Measurements from ENCODE around the gene UBXN10. TPM values are rescaled to one million over a fixed set of nuclear protein-coding genes. Genes with fewer than 3 reads are reported as not detected.

UBXN10 gene
- total and polyA plus RNA-seq, 2 of the 13 experiments (the other 11 are each of a cell fraction or from before 2014, with no cell fraction given), result 0.04 to 0.05 TPM

DNA sequence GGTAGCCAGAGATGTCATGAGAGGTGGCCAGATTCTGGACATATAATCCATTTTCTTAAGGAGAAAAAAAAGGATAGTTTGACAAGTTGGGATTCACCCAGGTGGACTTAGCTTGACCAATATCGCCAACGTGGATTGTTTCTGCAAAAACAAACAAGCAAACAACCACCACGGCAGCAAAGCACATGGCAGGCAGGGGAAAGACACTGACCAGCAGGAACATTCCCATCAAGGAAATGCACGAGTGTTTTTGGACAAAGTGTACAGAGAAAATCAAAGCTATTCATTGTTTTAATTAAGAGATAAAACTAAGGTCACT, 9.5 kb downstream of the UBXN10 start:
- H3K4me1 ChIP-seq (ENCODE audit: insufficient read depth, low read length), result peaks cover 5% of the 10 kb centered on the region; the same call in 1 of the 2 replicates
- in situ Hi-C loops (cut with HindIII; ENCODE audit: extremely low pct_ligation_motif_present, low pct_unique_long_range_greater_than_20kb) (loop anchor here (10.0 kb wide), 1 partner anchor 221 kb away; the partner anchor contains the start of gene PLA2G2A), intact Hi-C loops (cut with micrococcal nuclease; ENCODE audit: unreplicated experiment) (loop anchor here (1.0 kb wide), 1 partner anchor 277 kb away; no protein-coding TSS in a partner anchor)
- TF ChIP-seq KDM6A (CRISPR knock-in tag; IDR thresholded peaks at IDR 0.05; ENCODE audit: low read depth), result no peak
- TF ChIP-seq, protein P1, sequence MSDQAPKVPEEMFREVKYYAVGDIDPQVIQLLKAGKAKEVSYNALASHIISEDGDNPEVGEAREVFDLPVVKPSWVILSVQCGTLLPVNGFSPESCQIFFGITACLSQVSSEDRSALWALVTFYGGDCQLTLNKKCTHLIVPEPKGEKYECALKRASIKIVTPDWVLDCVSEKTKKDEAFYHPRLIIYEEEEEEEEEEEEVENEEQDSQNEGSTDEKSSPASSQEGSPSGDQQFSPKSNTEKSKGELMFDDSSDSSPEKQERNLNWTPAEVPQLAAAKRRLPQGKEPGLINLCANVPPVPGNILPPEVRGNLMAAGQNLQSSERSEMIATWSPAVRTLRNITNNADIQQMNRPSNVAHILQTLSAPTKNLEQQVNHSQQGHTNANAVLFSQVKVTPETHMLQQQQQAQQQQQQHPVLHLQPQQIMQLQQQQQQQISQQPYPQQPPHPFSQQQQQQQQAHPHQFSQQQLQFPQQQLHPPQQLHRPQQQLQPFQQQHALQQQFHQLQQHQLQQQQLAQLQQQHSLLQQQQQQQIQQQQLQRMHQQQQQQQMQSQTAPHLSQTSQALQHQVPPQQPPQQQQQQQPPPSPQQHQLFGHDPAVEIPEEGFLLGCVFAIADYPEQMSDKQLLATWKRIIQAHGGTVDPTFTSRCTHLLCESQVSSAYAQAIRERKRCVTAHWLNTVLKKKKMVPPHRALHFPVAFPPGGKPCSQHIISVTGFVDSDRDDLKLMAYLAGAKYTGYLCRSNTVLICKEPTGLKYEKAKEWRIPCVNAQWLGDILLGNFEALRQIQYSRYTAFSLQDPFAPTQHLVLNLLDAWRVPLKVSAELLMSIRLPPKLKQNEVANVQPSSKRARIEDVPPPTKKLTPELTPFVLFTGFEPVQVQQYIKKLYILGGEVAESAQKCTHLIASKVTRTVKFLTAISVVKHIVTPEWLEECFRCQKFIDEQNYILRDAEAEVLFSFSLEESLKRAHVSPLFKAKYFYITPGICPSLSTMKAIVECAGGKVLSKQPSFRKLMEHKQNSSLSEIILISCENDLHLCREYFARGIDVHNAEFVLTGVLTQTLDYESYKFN (CRISPR knock-in tag; conservative IDR thresholded peaks at IDR 0.05), result no peak
- TF ChIP-seq HIVEP1 (CRISPR knock-in tag; IDR thresholded peaks at IDR 0.05), result no peak
- TF ChIP-seq ZBTB3 (CRISPR knock-in tag; IDR thresholded peaks at IDR 0.05; ENCODE audit: borderline replicate concordance, low read depth), result no peak
- TF ChIP-seq ZNF607 (CRISPR knock-in tag; IDR thresholded peaks at IDR 0.05; ENCODE audit: borderline replicate concordance), result no peak
- TF ChIP-seq SP1 (IDR thresholded peaks at IDR 0.05), result no peak
- no peak for TF ChIP-seq SP1 (CRISPR knock-in tag; IDR thresholded peaks at IDR 0.05)
- TF ChIP-seq SMAD9 (CRISPR knock-in tag; IDR thresholded peaks at IDR 0.05), result no peak
- no peak for TF ChIP-seq SP2 (CRISPR knock-in tag; IDR thresholded peaks at IDR 0.05)
- no peak for TF ChIP-seq ZMYM4 (CRISPR knock-in tag; IDR thresholded peaks at IDR 0.05)
- TF ChIP-seq, protein P2, sequence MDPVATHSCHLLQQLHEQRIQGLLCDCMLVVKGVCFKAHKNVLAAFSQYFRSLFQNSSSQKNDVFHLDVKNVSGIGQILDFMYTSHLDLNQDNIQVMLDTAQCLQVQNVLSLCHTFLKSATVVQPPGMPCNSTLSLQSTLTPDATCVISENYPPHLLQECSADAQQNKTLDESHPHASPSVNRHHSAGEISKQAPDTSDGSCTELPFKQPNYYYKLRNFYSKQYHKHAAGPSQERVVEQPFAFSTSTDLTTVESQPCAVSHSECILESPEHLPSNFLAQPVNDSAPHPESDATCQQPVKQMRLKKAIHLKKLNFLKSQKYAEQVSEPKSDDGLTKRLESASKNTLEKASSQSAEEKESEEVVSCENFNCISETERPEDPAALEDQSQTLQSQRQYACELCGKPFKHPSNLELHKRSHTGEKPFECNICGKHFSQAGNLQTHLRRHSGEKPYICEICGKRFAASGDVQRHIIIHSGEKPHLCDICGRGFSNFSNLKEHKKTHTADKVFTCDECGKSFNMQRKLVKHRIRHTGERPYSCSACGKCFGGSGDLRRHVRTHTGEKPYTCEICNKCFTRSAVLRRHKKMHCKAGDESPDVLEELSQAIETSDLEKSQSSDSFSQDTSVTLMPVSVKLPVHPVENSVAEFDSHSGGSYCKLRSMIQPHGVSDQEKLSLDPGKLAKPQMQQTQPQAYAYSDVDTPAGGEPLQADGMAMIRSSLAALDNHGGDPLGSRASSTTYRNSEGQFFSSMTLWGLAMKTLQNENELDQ (CRISPR knock-in tag; IDR thresholded peaks at IDR 0.05; ENCODE audit: borderline replicate concordance), result no peak
- no peak for TF ChIP-seq NFRKB (IDR thresholded peaks at IDR 0.05)
- TF ChIP-seq ZNF724P (CRISPR knock-in tag; IDR thresholded peaks at IDR 0.05; ENCODE audit: borderline replicate concordance), result no peak
- TF ChIP-seq THYN1 (CRISPR knock-in tag; IDR thresholded peaks at IDR 0.05; ENCODE audit: borderline replicate concordance, low read depth), result no peak
- TF ChIP-seq, protein P3, sequence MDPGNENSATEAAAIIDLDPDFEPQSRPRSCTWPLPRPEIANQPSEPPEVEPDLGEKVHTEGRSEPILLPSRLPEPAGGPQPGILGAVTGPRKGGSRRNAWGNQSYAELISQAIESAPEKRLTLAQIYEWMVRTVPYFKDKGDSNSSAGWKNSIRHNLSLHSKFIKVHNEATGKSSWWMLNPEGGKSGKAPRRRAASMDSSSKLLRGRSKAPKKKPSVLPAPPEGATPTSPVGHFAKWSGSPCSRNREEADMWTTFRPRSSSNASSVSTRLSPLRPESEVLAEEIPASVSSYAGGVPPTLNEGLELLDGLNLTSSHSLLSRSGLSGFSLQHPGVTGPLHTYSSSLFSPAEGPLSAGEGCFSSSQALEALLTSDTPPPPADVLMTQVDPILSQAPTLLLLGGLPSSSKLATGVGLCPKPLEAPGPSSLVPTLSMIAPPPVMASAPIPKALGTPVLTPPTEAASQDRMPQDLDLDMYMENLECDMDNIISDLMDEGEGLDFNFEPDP (CRISPR knock-in tag; conservative IDR thresholded peaks at IDR 0.05), result no peak
- POLR2A ChIA-PET, result no interaction called here
- no peak overlapping the region for H3K27ac ChIP-seq (ENCODE audit: extremely low read length, insufficient read depth, low read length)
- no peak for ATAC-seq
- H3K4me2 ChIP-seq (ENCODE audit: low read depth, low read length), result no peak overlapping the region
- no peaks in the 10 kb centered on the region for H3K36me3 ChIP-seq (replicated peaks in 1 of 2; ENCODE audit: control insufficient read depth in 1 of 2, insufficient read depth in 2 of 2, low read length in 2 of 2)
- CTCF ChIA-PET (ENCODE audit: low intra/inter-chr PET ratio, low total read pairs), result interaction anchor here (1.5 to 2.1 kb wide), 3 partner anchors 95 to 277 kb away, joined by 4 to 32 read pairs (median 11); no protein-coding TSS in a partner anchor
- H3K79me2 ChIP-seq (ENCODE audit: insufficient read depth, low read length), result no peaks in the 10 kb centered on the region
- no peak for FAIRE-seq
- H4K20me1 ChIP-seq (ENCODE audit: insufficient read depth, low read length), result no peaks in the 10 kb centered on the region
- BruUV-seq (replicated peaks), result no TSS peak
- H2AFZ ChIP-seq (ENCODE audit: low read length), result no peak overlapping the region
- H3K9me3 ChIP-seq (ENCODE audit: low read length), result no peaks in the 10 kb centered on the region
- H3K9ac ChIP-seq (ENCODE audit: insufficient read depth, low read depth, low read length), result no peak overlapping the region
- no peak overlapping the region for H3K4me3 ChIP-seq (replicated peaks in 1 of 3; ENCODE audit: insufficient read depth in 1 of 3, low read depth in 2 of 3, low read length in 3 of 3)
- no peak for DNase-seq (ENCODE audit: low spot score)
- H3K27me3 ChIP-seq (ENCODE audit: control insufficient read depth in 1 of 2, insufficient read depth in 2 of 2, low read length in 2 of 2), result peaks cover 3 to 28% of the 10 kb centered on the region in 2 experiments; a peak in 4 of 5 replicates
- 39% methylated on average over 4 of the region's 4 CpGs for WGBS (ENCODE audit: low lambda C conversion rate)
